ENCODE data around the gene PRR23E.

PRR23E gene

GRCh38 chr3:127185268-127185667, 7.7 kb upstream of the PRR23E start:
- DNase-seq (ENCODE audit: low read depth, low spot score): no peak

DNA sequence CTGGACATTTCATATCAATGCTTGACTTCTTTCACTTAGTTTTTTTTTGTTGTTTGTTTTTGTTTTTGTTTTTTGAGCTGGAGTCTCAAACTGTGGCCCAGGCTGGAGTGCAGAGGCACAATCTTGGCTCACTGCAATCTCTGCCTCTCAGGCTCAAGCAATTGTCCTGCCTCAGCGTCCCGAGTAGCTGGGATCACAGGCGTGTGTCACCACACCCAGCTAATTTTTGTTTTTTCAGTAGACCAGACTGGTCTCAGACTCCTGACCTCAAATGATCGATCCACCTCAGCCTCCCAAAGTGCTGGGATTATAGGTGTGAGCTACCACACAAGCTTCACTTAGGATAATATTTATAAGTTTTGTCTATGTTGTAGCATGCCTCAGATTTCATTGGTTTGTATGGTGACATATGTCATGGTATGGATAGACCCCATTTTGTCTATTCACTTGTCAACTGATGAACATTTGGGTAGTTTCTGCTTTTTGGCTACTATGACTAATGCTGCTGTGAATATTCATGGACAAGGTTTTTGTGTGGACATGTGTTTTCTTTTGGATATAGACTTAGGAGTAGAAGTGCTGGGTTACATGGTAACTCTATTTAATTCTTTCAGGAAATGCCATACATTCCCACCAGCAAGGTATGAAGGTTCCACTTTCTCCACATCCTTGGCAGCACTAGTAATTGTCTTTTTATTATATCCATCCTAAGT, 6.8 kb upstream of the PRR23E start:
- no peak for DNase-seq (ENCODE audit: low read depth, low spot score)

GRCh38 chr3:127187316-127187715, 5.6 kb upstream of the PRR23E start:
- DNase-seq (ENCODE audit: low read depth, low spot score): no peak

- no peak for DNase-seq (ENCODE audit: low read depth, low spot score)
Measured at GRCh38 chr3:127193341-127193740, 410 bp downstream of the PRR23E start.

- DNase-seq (ENCODE audit: low read depth, low spot score): no peak
Measured at GRCh38 chr3:127193775-127194174, 844 bp downstream of the PRR23E start.

GRCh38 chr3:127194601-127195187, 1.8 kb downstream of the PRR23E start:
- DNase-seq (ENCODE audit: low read depth, low spot score): no peak

DNA sequence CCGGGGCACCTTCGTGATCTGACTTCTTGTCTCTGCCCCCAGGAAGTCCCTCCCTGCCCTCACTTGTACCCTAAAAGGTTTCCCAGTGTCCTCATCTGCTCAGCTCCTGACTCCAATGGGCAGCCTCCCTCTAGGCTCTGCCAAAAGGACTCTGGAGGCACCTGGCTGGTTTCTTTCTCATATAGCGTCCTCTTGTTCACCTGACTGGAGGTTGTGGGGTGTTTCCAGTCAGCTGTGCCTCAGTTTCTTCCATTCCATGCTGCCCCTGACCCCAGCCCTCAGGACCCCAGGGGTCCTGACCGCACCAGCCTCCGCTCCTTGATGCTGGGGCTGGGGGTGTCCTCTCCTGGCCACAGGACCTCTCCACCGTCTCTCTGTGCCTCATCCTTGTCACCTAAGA, 2.5 kb downstream of the PRR23E start:
- no peak for DNase-seq (ENCODE audit: low read depth, low spot score)

- DNase-seq (ENCODE audit: low read depth, low spot score): no peak
Measured at GRCh38 chr3:127196002-127196401, 3.1 kb downstream of the PRR23E start.

GRCh38 chr3:127196466-127197299, 3.8 kb downstream of the PRR23E start:
- no peak for DNase-seq (ENCODE audit: low read depth, low spot score)

DNA sequence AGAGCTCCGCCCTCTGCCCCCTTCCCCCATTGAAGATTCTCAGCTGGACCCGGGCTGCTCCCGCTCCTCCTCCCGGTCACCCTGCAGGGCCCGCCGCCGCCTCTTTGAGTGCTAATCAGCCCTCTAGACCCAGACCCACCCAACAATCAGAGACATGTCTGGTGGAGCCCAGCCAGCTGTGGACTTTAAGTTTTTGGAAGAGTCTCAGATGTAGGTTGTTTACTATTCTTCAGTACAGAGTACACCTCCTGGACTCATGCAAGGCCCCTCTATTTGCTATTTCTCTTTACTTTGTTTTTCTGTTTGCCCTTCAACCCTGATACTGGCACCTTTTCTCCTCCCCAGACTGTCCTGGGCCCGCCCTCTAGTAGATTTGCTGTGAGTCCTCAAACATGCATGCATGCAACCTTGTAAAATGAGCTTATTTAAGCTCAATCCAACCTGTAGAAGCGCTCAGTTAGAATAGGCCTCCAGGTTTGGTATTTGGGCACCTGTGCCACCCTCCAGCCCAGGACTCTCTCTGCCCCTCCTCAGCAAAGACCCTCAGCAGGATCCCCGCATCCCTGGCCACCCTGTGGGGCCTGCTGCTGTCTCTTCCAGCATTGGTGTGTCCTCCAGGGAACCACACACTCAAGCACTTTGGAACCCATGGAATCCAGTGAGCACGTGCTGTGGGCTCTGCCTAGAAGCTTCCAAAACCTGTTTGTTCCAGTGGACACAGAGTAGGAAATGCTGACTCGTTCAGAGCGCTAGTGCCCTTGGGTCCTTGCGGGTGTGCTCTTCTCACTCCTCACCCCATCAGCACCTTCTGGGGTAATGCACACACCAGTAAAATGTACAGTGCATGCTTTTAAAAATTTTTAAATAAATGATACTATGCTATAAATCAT, 4.6 kb downstream of the PRR23E start:
- no peak for DNase-seq (ENCODE audit: low read depth, low spot score)

GRCh38 chr3:127200086-127200691, 7.3 kb downstream of the PRR23E start:
- no peak for DNase-seq (ENCODE audit: low read depth, low spot score)

GRCh38 chr3:127203024-127203423, 10.1 kb downstream of the PRR23E start:
- no peak for DNase-seq (ENCODE audit: low read depth, low spot score)

- DNase-seq (ENCODE audit: low read depth, low spot score): no peak
Measured at GRCh38 chr3:127204841-127205582, 12.1 kb downstream of the PRR23E start.

DNA sequence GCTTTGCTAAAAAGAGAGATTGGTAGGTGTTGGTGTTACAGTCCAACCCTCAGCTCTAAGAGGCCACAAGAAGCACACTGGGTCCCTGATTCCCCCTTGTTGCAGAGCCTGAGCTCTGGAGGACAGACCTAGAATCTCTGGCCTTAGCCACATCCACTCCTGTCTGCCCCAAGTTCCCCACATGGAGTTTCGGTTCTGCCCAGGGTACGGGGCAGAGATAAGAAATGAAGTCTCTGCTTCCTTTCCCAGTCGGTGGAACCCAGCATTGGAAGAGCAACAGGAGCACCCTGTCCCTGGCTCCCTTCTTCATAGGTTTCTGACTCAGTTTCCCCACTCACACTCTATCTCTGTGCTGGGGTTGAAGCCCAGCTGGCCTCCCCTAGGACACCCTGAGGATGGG, 13.2 kb downstream of the PRR23E start:
- DNase-seq (ENCODE audit: low read depth, low spot score): no peak

GRCh38 chr3:127206611-127207516, 13.9 kb downstream of the PRR23E start:
- no peak for DNase-seq (ENCODE audit: low read depth, low spot score)

- no peak for DNase-seq (ENCODE audit: low read depth, low spot score)
Measured at GRCh38 chr3:127207727-127208482, 15.0 kb downstream of the PRR23E start.

DNA sequence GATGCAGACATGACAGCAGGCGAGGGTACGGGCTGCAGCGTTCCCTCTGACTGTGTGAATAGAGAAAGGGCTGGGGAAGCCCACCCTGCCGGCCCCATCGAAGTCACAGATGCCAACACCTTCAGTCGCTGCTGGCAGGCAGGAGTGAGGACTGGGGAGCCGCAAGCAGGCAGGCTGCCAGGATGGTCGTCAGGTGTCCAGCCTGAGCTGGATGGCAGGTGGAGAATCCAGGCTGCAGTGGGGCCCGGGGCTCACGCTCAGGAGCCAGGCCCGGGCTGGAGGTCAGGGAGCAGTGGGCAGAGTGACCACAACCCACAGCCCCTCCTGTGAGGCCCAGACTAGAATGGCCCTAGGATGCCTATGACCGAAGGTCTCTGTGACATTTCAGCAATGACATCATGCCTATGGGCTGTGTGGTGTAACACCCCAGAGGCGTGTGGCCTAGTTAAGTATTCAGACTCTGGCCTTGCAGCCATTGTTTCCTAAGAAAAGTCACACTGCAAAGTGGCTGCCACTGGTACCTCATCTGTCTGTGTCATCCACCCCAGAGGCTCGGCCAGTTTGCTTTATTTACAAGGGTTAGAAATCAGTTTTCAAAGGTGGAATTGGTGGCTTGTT, 15.7 kb downstream of the PRR23E start:
- DNase-seq (ENCODE audit: low read depth, low spot score): no peak

GRCh38 chr3:127209155-127209839, 16.4 kb downstream of the PRR23E start:
- no peak for DNase-seq (ENCODE audit: low read depth, low spot score)

Data from astrocyte of the hippocampus (primary cell).